Calu3 (cell line): ENCODE results near the gene PANX2. TPM values are rescaled to one million over a fixed set of nuclear protein-coding genes. Genes with fewer than 3 reads are reported as not detected.

Experiments used
- BruUV-seq: library from RNA; stranded (reverse); fragments of 400-500 nt; replicated peaks from 2 replicates; lab custom pipeline; 2021; lab: Mats Ljungman, UMichigan
- CTCF ChIA-PET: fragments of 300-600 bp; sonication (Branson Sonifier 250); formaldehyde crosslinking; loops from one replicate; lab custom pipeline; 2022; ENCODE audit warnings: antibody characterized with exemption; lab: Charles Lee
- DNase-seq: peaks from one replicate; pipeline ENCODE4 v3.0.0; 2022
- H3K27ac Mint-ChIP-seq: one replicate; pipeline ENCODE4 v1.8.0; 2022; ENCODE audit warnings: mixed read lengths; ENCODE audit not compliant: unreplicated experiment
- H3K27me3 Mint-ChIP-seq: one replicate; pipeline ENCODE4 v1.8.0; 2022; ENCODE audit warnings: mixed read lengths; ENCODE audit not compliant: unreplicated experiment
- H3K36me3 Mint-ChIP-seq: one replicate; pipeline ENCODE4 v1.8.0; 2022; ENCODE audit warnings: mild to moderate bottlenecking, moderate library complexity, mixed read lengths; ENCODE audit not compliant: insufficient read depth, unreplicated experiment
- H3K4me1 Mint-ChIP-seq: one replicate; pipeline ENCODE4 v1.8.0; 2022; ENCODE audit warnings: mild to moderate bottlenecking, low read depth, mixed read lengths; ENCODE audit not compliant: unreplicated experiment
- H3K4me3 Mint-ChIP-seq: one replicate; pipeline ENCODE4 v1.8.0; 2022; ENCODE audit warnings: mild to moderate bottlenecking, low read depth, moderate library complexity, mixed read lengths; ENCODE audit not compliant: unreplicated experiment
- H3K9me3 Mint-ChIP-seq: one replicate; pipeline ENCODE4 v1.8.0; 2022; ENCODE audit warnings: low read depth, mixed read lengths; ENCODE audit not compliant: unreplicated experiment
- intact Hi-C: fragments of 100-400 bp; cut with micrococcal nuclease; formaldehyde crosslinking; loops from one replicate; pipeline ENCODE4 v1.10.0; 2022; ENCODE audit not compliant: unreplicated experiment
- total RNA-seq: library from RNA; stranded (reverse); gene quantifications from 2 replicates; pipeline ENCODE4 v1.2.3, GENCODE V29; 2022
- TF ChIP-seq, protein P1 (sequence below): fragments of 200-600 bp; IDR thresholded peaks from one replicate; pipeline ENCODE4 v1.8.0; 2022; ENCODE audit warnings: antibody characterized with exemption; ENCODE audit not compliant: unreplicated experiment

PANX2 gene
- total RNA-seq, 1 experiment from 2014 or later, result 2.0 TPM

DNA sequence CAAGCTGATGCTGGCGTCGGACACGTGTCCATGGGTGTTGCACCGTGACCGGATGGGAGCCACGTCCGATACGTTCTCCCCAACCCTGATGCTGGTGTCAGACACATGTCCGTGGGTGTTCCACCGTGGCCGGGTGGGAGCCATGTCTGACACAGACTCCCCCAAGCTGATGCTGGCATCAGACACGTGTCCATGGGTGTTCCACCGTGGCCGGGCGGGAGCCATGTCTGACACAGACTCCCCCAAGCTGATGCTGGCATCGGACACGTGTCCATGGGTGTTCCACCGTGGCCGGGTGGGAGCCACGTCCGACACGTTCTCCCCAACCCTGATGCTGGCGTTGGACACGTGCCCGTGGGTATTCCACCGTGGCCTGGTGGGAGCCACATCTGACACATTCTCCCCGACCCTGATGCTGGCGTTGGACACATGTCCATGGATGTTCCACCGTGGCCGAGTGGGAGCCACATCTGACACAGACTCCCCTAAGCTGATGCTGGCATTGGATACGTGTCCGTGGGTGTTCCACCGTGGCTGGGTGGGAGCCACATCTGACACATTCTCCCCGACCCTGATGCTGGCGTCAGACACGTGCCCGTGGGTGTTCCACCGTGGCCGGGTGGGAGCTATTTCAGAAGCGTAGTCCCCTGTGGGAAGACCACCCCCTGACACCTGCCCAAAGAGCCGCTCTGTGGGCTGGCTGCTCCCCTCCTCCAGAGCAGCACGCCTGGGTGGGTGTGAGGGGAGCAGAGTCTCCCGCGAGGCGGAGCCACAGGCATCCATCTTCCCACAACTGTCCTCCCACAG lies 50.3 kb downstream of the PANX2 start:
- no peaks in the 10 kb centered on the region for H3K4me1 Mint-ChIP-seq
- H3K27ac Mint-ChIP-seq, result no peak overlapping the region
- CTCF ChIA-PET, result no interaction called here
- no peak for DNase-seq
- no TSS peak for BruUV-seq
- no peak overlapping the region for H3K4me3 Mint-ChIP-seq
- TF ChIP-seq, protein P1, sequence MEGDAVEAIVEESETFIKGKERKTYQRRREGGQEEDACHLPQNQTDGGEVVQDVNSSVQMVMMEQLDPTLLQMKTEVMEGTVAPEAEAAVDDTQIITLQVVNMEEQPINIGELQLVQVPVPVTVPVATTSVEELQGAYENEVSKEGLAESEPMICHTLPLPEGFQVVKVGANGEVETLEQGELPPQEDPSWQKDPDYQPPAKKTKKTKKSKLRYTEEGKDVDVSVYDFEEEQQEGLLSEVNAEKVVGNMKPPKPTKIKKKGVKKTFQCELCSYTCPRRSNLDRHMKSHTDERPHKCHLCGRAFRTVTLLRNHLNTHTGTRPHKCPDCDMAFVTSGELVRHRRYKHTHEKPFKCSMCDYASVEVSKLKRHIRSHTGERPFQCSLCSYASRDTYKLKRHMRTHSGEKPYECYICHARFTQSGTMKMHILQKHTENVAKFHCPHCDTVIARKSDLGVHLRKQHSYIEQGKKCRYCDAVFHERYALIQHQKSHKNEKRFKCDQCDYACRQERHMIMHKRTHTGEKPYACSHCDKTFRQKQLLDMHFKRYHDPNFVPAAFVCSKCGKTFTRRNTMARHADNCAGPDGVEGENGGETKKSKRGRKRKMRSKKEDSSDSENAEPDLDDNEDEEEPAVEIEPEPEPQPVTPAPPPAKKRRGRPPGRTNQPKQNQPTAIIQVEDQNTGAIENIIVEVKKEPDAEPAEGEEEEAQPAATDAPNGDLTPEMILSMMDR, result no peak
- no peaks in the 10 kb centered on the region for H3K9me3 Mint-ChIP-seq
- peaks cover 75% of the 10 kb centered on the region for H3K36me3 Mint-ChIP-seq
- H3K27me3 Mint-ChIP-seq, result no peaks in the 10 kb centered on the region
- intact Hi-C loops, result no loop called here

DNA sequence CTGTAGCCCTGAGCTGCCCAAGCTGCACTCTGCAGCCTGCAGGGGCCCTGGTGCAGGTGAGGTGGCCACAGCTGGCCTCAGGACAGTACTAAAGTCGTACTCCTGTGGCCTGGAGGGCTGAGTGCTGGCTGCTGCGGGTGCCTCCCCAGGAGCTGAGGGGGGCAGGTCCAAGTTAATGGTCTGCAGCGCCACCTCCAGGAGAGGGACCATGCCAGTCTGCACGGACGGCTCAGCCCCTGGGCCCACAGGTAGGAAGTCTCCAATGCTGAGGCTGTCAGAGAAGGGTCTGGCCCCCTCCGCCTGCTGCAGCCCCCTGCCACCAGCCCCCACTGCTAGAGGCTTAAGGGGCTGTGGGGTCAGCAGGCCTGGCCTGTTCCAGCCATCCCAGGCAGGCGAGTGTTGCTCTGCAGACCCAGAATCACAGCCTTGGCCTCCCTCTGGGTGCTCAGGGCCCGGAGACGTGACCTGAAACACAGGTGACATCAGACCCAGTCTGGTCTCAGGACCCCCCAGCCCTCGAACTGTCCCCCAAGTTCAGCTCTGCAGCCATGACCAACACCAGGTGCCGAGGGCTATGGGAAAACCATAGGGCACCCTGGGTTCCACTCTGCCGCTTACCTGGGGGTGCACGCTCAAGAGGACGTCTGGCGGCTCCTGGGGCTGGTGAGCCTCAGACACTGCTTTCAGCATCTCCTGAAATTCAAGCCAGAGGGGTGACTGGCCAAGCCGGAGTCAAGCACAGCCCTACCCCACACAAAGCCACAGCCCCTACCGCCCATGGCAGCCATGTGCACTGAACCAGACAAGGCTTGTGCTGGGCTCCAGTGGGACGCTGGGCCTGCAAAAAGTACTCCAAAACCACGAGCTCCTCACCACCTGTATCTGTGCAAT lies 51.1 kb downstream of the PANX2 start:
- Mint-ChIP-seq H3K36me3 (peaks cover 71% of the 10 kb centered on the region), H3K27ac (no peak overlapping the region), H3K4me1 (no peaks in the 10 kb centered on the region), H3K4me3 (no peak overlapping the region), H3K27me3 (no peaks in the 10 kb centered on the region), H3K9me3 (no peaks in the 10 kb centered on the region)
- TF ChIP-seq, protein P1, result no peak
- no peak for DNase-seq
- CTCF ChIA-PET, result no interaction called here
- no TSS peak for BruUV-seq
- intact Hi-C loops, result no loop called here

DNA sequence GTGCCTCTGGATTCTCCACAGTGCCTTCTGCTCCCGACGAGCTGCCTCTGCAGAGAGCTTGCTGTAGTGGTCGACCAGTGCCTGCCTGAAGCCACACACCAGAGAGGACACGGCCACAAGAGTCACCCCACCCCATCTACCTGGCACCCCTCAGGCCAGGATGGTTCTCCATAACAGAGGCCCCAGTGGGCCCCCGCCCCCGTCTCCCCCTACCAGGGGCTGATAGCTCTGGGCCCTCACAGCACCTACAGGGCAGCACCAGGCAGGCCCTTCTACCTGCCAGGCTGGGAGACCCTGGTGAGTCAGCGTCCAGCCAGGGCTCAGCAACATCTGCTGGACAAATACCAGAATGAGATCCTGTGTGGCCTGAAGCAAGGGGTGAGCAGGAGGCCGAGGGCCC lies 52.0 kb downstream of the PANX2 start:
- Mint-ChIP-seq H3K4me3 (no peak overlapping the region), H3K9me3 (no peaks in the 10 kb centered on the region), H3K4me1 (no peaks in the 10 kb centered on the region), H3K36me3 (peaks cover 70% of the 10 kb centered on the region), H3K27me3 (no peaks in the 10 kb centered on the region), H3K27ac (no peak overlapping the region)
- TF ChIP-seq, protein P1, result no peak
- no peak for DNase-seq
- CTCF ChIA-PET, result no interaction called here
- BruUV-seq, result no TSS peak
- intact Hi-C loops, result no loop called here

GRCh38 chr22:50224071-50224470 lies 53.5 kb downstream of the PANX2 start:
- H3K27me3 Mint-ChIP-seq, result no peaks in the 10 kb centered on the region
- CTCF ChIA-PET, result no interaction called here
- H3K27ac Mint-ChIP-seq, result no peak overlapping the region
- DNase-seq, result no peak
- H3K9me3 Mint-ChIP-seq, result no peaks in the 10 kb centered on the region
- no TSS peak for BruUV-seq
- no peak overlapping the region for H3K4me3 Mint-ChIP-seq
- H3K36me3 Mint-ChIP-seq, result peaks cover 57% of the 10 kb centered on the region
- H3K4me1 Mint-ChIP-seq, result no peaks in the 10 kb centered on the region
- TF ChIP-seq, protein P1, result no peak
- intact Hi-C loops, result no loop called here
